ENCODE measurements around the gene DCBLD1. TPM values are rescaled to one million over a fixed set of nuclear protein-coding genes. Genes with fewer than 3 reads are reported as not detected.

The DCBLD1 gene
- total and polyA plus RNA-seq, 2 of the 13 experiments (the other 11 are each of a cell fraction or from before 2014, with no cell fraction given) = 23.2 to 41.5 TPM

GRCh38 chr6:117473401-117473800, 9.1 kb upstream of the DCBLD1 start:
- Histone ChIP-seq H3K79me2 (ENCODE audit: insufficient read depth, low read length) (no peaks in the 10 kb centered on the region), H3K27ac (ENCODE audit: extremely low read length, insufficient read depth, low read length) (no peak overlapping the region), H3K27me3 (ENCODE audit: control insufficient read depth in 1 of 2, insufficient read depth in 2 of 2, low read length in 2 of 2) (peaks cover 1 to 5% of the 10 kb centered on the region in 2 experiments; a peak in 2 of 5 replicates), H3K4me1 (ENCODE audit: insufficient read depth, low read length) (peaks cover 14% of the 10 kb centered on the region), H3K36me3 (replicated peaks in 1 of 2; ENCODE audit: control insufficient read depth in 1 of 2, insufficient read depth in 2 of 2, low read length in 2 of 2) (no peaks in the 10 kb centered on the region), H4K20me1 (ENCODE audit: insufficient read depth, low read length) (no peaks in the 10 kb centered on the region), H3K9me3 (ENCODE audit: low read length) (no peaks in the 10 kb centered on the region), H3K4me2 (ENCODE audit: low read depth, low read length) (no peak overlapping the region), H2AFZ (ENCODE audit: low read length) (no peak overlapping the region), H3K9ac (ENCODE audit: insufficient read depth, low read depth, low read length) (no peak overlapping the region), H3K4me3 (replicated peaks in 1 of 3; ENCODE audit: insufficient read depth in 1 of 3, low read depth in 2 of 3, low read length in 3 of 3) (no peak overlapping the region)
- CTCF ChIA-PET (ENCODE audit: low intra/inter-chr PET ratio, low total read pairs) = no interaction called here
- FAIRE-seq (no peak), ATAC-seq (no peak), DNase-seq (ENCODE audit: low spot score) (no peak)
- in situ Hi-C loops (cut with HindIII; ENCODE audit: extremely low pct_ligation_motif_present, low pct_unique_long_range_greater_than_20kb) (no loop called here), intact Hi-C loops (cut with micrococcal nuclease; ENCODE audit: unreplicated experiment) (no loop called here)
- TF ChIP-seq ZKSCAN5 (CRISPR knock-in tag; IDR thresholded peaks at IDR 0.05) = no peak
- no peak for TF ChIP-seq ZNF205 (CRISPR knock-in tag; IDR thresholded peaks at IDR 0.05)
- TF ChIP-seq ZSCAN21 (CRISPR knock-in tag; IDR thresholded peaks at IDR 0.05; ENCODE audit: borderline replicate concordance) = no peak
- no peak for TF ChIP-seq CEBPG (CRISPR knock-in tag; IDR thresholded peaks at IDR 0.05)
- TF ChIP-seq, protein P1, sequence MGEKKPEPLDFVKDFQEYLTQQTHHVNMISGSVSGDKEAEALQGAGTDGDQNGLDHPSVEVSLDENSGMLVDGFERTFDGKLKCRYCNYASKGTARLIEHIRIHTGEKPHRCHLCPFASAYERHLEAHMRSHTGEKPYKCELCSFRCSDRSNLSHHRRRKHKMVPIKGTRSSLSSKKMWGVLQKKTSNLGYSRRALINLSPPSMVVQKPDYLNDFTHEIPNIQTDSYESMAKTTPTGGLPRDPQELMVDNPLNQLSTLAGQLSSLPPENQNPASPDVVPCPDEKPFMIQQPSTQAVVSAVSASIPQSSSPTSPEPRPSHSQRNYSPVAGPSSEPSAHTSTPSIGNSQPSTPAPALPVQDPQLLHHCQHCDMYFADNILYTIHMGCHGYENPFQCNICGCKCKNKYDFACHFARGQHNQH (CRISPR knock-in tag; IDR thresholded peaks at IDR 0.05) = no peak
- TF ChIP-seq ZBTB8A (CRISPR knock-in tag; IDR thresholded peaks at IDR 0.05; ENCODE audit: borderline replicate concordance, low read depth) = no peak
- TF ChIP-seq, protein P2, sequence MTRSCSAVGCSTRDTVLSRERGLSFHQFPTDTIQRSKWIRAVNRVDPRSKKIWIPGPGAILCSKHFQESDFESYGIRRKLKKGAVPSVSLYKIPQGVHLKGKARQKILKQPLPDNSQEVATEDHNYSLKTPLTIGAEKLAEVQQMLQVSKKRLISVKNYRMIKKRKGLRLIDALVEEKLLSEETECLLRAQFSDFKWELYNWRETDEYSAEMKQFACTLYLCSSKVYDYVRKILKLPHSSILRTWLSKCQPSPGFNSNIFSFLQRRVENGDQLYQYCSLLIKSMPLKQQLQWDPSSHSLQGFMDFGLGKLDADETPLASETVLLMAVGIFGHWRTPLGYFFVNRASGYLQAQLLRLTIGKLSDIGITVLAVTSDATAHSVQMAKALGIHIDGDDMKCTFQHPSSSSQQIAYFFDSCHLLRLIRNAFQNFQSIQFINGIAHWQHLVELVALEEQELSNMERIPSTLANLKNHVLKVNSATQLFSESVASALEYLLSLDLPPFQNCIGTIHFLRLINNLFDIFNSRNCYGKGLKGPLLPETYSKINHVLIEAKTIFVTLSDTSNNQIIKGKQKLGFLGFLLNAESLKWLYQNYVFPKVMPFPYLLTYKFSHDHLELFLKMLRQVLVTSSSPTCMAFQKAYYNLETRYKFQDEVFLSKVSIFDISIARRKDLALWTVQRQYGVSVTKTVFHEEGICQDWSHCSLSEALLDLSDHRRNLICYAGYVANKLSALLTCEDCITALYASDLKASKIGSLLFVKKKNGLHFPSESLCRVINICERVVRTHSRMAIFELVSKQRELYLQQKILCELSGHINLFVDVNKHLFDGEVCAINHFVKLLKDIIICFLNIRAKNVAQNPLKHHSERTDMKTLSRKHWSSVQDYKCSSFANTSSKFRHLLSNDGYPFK (CRISPR knock-in tag; IDR thresholded peaks at IDR 0.05; ENCODE audit: borderline replicate concordance) = no peak
- TF ChIP-seq AHR (CRISPR knock-in tag; IDR thresholded peaks at IDR 0.05) = no peak
- no peak for TF ChIP-seq ZNF275 (CRISPR knock-in tag; IDR thresholded peaks at IDR 0.05; ENCODE audit: borderline replicate concordance)
- no peak for TF ChIP-seq TAF15 (IDR thresholded peaks at IDR 0.05; ENCODE audit: low read depth, low read length, poor library complexity, severe bottlenecking)
- no peak for TF ChIP-seq GATA4 (IDR thresholded peaks at IDR 0.05; ENCODE audit: borderline replicate concordance, low read depth)
- POLR2A ChIA-PET = no interaction called here
- 76% methylated on average over 1 of the region's 1 CpG for WGBS (ENCODE audit: low lambda C conversion rate)
- BruUV-seq (replicated peaks) = no TSS peak
